Measurements from ENCODE around the gene PIGK.

DNA sequence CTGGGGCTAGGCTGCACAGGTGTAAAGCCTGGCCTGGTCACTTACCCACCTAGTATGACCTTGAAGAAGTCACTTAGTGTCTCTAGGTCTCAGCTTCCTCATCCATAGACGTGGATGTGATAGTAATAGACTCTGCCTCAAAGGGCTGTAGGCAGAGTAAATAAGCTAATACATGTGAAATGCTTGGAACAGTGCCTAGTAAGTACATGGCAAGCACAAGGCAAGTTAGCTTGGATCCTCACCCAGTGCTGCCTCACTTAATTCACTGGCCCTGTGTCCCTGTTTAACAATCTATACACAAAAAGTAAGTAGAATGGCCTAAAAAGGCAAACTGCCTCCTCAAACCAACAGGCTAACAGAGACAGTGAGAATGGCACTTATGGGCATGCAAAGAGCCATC, 167.8 kb downstream of the PIGK start:
- TF ChIP-seq, protein P1, sequence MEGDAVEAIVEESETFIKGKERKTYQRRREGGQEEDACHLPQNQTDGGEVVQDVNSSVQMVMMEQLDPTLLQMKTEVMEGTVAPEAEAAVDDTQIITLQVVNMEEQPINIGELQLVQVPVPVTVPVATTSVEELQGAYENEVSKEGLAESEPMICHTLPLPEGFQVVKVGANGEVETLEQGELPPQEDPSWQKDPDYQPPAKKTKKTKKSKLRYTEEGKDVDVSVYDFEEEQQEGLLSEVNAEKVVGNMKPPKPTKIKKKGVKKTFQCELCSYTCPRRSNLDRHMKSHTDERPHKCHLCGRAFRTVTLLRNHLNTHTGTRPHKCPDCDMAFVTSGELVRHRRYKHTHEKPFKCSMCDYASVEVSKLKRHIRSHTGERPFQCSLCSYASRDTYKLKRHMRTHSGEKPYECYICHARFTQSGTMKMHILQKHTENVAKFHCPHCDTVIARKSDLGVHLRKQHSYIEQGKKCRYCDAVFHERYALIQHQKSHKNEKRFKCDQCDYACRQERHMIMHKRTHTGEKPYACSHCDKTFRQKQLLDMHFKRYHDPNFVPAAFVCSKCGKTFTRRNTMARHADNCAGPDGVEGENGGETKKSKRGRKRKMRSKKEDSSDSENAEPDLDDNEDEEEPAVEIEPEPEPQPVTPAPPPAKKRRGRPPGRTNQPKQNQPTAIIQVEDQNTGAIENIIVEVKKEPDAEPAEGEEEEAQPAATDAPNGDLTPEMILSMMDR (IDR thresholded peaks at IDR 0.05; ENCODE audit: low read depth, low read length, poor library complexity, severe bottlenecking) = no peak
- TF ChIP-seq EZH2phosphoT487 (IDR thresholded peaks at IDR 0.05; ENCODE audit: borderline replicate concordance, low read length) = no peak
